GM19238 (cell line): ENCODE results near the gene PARP16.

Experiments used
- DNase-seq: peaks from one replicate; pipeline ENCODE4 v3.0.0; 2011; ENCODE audit warnings: low spot score; ENCODE audit not compliant: insufficient read length

PARP16 gene

GRCh38 chr15:65286704-65287519, at the start of gene PARP16:
Gene PARP16 (minus strand): TSS chr15:65286883. CDS start chr15:65286426, 457 bp downstream.
- DNase-seq = peak; percentile 78

DNA sequence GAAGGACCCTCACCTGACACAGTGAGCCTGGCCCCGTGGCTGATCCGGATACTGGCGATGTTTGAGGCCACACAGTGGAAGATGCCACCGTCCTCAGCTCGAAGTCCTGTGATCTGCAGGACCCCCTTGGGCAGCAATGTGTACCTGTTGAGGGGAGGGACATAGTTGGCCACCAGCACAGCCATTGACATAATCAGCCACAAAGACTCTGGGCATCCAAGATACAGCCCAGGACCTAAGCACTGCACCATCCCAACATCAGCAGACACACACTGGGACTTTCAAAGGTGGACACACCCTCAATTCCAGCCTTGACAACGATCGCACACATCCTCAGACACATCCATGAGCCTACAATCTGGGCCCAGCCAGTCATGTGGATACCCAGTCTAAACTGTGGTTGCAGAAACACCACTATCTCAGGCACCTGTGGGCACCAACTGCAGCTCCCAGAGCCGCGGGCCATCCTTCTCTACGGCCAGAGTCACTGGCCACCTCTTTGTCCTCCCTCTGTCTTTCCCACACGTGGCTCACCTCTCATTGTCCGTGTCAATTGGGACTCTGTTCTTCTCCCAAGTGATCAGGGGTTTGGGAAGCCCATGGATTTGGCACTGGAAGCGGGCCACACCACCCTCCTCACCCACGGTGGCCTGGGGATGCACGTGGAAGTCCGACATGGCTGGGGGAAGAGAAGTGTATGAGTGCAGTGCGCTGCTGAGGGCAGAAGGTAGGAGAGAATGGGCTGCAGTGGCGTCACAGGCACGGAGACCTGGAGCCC, 48.8 kb upstream of the PARP16 start:
- DNase-seq = no peak

GRCh38 chr15:65334586-65335231, 48.0 kb upstream of the PARP16 start:
- no peak for DNase-seq

GRCh38 chr15:65333856-65334255, 47.2 kb upstream of the PARP16 start:
- DNase-seq = no peak

DNA sequence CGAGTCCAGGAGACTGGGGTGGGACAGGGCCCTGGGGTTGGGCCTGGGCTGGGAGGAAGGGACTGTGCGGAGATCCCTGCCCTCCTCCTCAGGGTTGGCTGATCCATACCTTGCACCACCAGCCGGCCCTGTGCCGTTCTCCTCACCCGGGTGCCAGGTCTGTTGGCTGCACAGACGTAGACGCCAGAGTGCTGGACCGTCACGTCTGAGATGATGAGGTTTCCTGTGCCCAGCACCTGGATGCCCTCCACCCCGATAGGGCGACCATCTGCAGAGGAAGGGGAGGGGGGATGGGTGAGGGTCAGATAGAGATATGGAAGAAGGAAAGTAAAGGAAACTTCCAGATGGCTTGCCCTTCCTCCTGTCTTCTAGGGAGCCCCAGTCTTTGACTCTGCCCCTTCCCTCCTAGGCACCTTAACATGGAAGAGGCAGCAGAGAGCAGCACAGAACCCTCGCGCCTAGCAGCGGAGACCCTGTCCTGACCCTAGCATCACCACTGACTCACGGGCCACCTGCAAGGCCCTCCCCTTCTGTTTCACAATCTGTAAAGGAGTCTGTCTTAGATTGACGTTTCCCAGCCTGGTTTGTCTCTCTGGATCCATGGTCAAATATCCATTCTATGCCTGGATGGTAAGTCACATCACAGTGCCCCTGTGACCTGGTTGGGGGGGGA, 46.6 kb upstream of the PARP16 start:
- DNase-seq = no peak

- DNase-seq = no peak
Measured at GRCh38 chr15:65332391-65333147, 45.9 kb upstream of the PARP16 start.

GRCh38 chr15:65331811-65332210, 45.1 kb upstream of the PARP16 start:
- DNase-seq = no peak

DNA sequence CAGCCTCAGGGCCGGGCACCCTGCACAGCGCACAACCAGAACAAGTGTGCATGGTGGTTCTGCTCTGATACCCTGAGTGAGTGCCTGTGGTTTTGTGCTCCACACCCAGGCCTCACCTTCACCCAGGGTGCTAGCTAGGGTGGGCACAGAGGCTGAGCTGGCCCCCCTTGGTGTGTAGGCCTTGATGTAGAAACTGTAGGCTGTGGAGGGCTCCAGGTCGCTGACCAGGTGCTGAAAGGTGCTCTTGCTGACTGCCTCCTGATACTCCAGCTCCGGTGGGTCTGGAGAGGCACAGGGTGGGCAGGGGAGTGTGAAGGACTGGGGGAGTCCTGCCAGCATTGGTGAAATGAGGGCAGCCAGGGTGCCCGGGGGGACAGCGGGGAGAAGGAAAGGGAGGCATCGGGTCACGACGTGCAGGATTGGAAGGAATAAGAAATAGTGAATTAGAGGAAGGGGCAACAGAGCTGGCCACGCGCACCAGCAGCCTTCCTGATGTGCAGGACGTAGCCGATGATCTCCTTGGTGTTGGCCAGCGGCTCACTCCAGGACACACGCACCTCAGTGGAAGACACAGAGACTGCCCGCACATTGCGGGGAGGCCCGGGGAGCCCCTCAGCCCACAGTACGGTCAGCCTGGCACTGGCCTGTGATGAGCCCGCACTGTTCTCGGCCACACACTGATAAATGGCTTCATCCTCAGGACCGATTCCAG, 44.4 kb upstream of the PARP16 start:
- no peak for DNase-seq

GRCh38 chr15:65329984-65330735, 43.5 kb upstream of the PARP16 start:
- no peak for DNase-seq

DNA sequence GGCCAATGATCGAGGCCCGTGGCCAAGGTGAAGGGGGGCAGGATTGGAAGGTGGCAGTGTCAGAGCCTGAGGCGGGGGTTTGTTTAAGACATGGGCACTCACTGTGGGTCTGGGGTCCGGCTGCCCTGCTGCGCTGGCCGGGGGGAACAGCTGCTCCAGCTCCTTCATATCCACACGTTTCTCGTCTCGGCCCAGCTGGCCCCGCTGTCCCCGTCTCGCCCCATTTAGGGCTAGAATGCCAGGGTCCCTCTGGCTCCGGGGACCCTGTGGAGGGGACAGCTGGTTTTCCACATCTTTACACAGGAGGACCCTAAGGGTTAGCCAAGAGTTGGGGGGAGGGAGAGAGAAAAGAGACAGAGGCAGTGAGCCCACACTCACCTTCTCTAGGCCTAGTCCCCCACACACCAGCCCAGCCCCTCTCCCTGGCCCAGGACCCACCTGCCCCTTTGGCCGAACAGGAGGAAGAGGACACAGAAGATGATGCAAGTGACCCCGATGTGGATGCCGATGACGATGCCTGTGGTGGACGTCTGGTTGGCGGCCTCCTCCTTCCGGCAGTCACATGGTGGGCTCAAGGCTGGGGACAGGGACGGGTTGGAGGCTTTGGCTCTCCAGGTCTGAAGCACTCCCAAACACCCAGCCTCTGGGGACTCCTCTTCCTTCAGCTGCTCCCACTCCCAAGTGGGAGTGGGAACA, 42.8 kb upstream of the PARP16 start:
- no peak for DNase-seq

- no peak for DNase-seq
Measured at GRCh38 chr15:65328506-65329287, 42.0 kb upstream of the PARP16 start.

- no peak for DNase-seq
Measured at GRCh38 chr15:65327651-65328393, 41.1 kb upstream of the PARP16 start.

GRCh38 chr15:65326818-65327217, 40.1 kb upstream of the PARP16 start:
- DNase-seq = no peak

GRCh38 chr15:65326117-65326526, 39.4 kb upstream of the PARP16 start:
- DNase-seq = no peak

GRCh38 chr15:65323071-65323511, 36.4 kb upstream of the PARP16 start:
- no peak for DNase-seq

GRCh38 chr15:65318870-65319356, 32.2 kb upstream of the PARP16 start:
- peak; percentile 87 for DNase-seq

- DNase-seq = no peak
Measured at GRCh38 chr15:65312400-65312916, 25.8 kb upstream of the PARP16 start.
